Head of caudate nucleus (tissue), 42 donors: ENCODE data around the gene FAM83C.

ENCODE experiments used
- DNase-seq, 42 donors: peaks; one replicate each; pipeline versions ENCODE4 v3.0.0 to v3.0.0-alpha.2; 2020 to 2021; ENCODE audit warnings: mixed read lengths in 7 of 42
- intact Hi-C: fragments of 100-400 bp; cut with DNase I; formaldehyde crosslinking; loops from one replicate; pipeline ENCODE4 v1.15.0; 2022

The FAM83C gene

DNA sequence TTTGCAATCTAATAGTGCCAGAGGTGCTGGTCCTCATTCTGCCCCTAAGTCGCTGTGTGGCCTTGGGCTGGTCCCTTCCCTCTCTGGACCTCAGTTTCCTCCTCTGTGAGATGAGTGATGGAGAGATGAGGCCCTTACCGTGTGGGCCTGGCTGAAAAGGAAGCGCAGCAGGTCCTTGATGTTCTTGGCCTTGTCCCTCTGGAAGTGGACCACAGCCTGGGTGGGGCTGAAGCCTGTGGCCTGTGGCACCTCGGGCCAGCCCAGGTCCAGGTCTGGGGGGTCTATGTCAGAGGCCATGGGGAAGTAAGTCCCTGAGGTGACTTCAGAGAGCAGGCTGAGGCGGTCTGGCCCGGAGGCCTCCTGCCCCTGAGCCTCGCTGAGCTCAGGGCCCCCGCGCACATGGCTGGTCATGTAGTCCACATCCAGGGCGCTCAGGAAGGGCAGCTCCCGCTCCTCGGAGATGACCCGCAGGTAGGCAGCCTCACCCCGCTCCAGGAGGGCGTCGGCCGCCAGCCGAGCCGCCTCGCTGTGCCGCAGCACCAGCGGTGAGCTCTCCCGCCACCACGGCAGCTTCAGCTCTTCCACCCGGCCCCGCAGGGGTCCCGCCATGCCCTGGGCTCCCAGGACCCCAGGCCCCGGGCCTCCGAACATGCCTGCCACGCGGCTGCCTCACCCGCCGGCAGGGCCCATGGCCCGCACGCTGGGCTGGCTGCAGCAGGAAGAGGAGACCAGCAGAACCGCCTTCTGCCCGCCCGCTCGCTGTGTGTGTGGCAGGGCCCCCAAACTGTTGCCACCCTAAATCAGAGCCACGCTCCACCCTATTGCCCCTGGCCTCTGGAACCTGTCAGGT lies at the start of gene FAM83C:
Gene FAM83C, minus strand, starts transcription at position 772 of the 850 bp plus-strand sequence. Its CDS starts 121 bp downstream, at position 651.
- intact Hi-C loops: no loop called here
- DNase-seq: no peak

- intact Hi-C loops: no loop called here
- no peak for DNase-seq
These were observed 49.3 kb upstream of the FAM83C start for GRCh38 chr20:35341366-35342028.

- intact Hi-C loops: no loop called here
- DNase-seq: no peak
These were observed 48.2 kb upstream of the FAM83C start for GRCh38 chr20:35340436-35340835.

DNA sequence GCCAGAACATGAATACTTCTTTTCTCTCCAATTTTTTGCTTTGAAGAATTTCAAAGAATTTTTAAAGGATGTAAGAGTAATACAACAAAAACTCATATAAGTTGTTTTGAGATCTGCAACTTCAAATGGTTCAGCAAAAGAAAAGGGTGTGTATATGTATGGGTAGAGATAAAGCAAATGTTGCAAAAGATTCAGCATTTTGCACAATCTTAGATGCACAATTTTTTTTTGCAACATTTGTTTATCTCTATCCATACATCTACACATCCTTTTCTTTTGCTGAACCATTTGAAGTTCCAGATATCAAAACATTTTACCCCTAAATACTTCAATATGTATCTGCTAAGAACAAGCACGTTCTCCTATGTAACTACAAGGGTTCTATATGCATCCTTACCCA lies 47.4 kb upstream of the FAM83C start:
- DNase-seq: no peak
- intact Hi-C loops: no loop called here

DNA sequence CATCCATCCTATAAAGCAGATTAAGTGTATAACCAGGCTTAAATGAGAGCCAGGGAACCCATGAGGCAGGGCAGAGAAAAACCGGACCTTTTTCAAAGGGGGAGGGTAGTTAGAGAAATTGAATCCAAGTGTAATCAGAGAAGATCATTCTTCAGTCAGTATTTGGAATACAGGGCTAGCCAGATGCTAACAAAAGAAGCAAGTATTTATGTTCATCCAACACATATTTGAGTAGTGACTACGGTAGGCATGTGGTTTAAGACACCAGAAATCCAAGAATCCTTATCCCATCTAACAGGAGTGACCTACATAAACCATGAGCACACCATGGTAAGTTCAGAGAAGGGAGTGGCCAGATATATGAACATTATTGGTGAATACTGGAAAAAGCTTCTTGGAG lies 46.8 kb upstream of the FAM83C start:
- intact Hi-C loops: no loop called here
- no peak for DNase-seq

- no peak for DNase-seq
- intact Hi-C loops: no loop called here
These were observed 42.3 kb upstream of the FAM83C start for GRCh38 chr20:35334311-35335101.

- intact Hi-C loops: no loop called here
These were observed 41.4 kb upstream of the FAM83C start for GRCh38 chr20:35333606-35334005.

GRCh38 chr20:35332540-35333200 lies 40.4 kb upstream of the FAM83C start:
- DNase-seq: no peak
- intact Hi-C loops: no loop called here

More at GRCh38 chr20:35333606-35334005, 41.4 kb upstream of the FAM83C start:
- no peak for DNase-seq

- peak in 1 of 42 donors; percentile 55 for DNase-seq
These were observed 37.4 kb upstream of the FAM83C start for GRCh38 chr20:35329435-35330139.

DNA sequence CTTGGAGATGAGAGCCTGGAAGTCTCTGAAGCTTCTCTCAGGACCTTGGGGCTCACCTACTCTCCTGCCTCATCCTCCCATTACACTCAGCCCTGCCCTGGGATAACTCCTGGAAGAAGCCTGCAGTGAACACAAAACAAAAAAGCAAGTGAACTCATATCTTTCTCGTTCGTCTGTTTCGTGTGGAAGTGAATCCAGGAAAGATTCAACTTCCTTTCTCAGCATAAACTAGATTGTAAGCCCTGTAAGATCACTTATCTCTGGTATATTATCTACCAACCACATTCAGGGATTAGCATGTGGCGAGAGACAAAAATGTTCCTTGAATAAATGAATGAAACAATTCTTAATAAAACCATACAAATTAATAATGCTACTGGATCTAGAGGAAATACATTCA lies 36.5 kb upstream of the FAM83C start:
- intact Hi-C loops: no loop called here
- no peak for DNase-seq

More at GRCh38 chr20:35329435-35330139, 37.4 kb upstream of the FAM83C start:
- intact Hi-C loops: no loop called here

DNA sequence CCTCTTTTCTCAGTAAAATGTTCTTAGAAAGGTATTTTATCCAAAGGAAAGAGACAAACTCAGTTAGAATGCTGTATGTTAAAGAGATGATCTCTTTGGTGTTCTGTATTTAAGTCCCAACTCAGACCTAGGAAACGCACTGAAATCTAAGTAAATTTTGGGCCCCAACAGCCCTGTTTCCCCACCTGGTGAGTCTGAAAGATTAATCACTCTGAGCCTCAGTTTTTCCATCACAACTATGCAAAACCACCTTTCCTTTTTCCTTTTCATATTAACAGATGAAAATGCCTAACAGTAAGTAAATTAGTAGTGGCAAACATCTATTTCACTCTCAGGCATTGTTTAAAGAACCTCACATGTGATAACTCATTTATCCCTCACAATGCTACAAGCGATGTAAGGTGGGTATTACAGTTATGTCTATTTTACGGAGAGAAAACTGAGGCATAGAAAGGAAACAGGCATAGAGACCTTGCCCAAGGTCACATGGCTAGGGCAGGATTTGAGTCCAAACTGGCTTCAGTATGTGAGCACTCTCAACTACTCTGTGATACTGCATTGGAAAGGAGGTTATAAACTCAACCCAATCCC lies 36.0 kb upstream of the FAM83C start:
- no peak for DNase-seq
- intact Hi-C loops: no loop called here

DNA sequence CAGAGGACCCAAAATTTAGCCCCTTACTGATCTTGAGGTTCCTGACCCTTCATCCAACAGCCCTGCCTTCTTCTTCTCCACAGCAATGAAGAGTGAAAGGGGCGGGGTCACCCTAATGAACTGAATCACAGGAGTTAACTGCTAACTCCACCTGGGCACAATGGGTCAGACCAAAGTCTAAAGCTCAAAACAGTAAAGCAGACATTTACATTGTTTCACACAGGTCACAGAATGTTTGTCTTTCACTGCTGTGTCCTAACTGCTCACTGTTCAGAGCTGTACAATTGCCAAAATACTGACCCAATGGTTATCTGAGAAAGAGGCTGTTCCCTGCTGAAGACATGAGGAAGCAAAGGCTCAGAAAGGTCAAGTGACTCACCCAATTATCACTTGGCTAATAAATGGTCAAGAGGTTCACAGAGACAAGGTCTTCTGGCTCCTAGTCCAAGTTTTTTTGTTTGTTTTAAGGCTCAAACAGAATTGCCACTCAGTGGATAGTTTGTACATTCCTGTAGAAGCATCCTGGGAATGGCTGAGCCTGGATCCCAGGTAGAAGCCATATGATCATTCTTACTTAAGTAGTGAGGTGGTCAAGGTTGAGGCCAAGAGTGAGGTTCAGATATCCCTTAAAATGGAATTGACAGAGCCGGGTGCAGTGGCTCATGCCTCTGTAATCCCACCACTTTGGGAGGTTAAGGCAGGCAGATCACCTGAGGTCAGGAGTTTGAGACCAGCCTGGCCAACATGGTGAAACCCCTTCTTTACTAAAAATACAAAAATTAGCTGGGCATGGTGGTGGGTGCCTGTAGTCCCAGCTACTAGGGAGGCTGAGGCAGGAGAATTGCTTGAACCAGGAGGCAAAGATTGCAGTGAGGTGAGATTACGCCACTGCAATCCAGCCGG lies 35.1 kb upstream of the FAM83C start:
- no peak for DNase-seq
- intact Hi-C loops: no loop called here

DNA sequence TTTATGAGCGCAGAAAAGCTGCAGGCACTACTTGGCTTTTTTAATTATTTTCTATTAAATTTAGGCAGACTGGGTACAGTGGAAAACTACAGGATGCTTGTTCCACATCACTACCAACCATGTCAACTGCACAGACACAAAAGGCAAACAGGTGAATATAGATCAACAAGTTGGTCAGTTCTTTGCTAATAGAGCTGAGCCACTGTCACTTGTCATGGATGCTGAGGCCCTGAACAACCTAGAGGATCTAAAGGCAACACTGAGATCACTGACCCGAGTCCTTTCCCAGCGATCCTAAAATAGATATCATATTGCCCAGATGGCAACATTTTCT lies 34.5 kb upstream of the FAM83C start:
- DNase-seq: no peak
- intact Hi-C loops: no loop called here

DNA sequence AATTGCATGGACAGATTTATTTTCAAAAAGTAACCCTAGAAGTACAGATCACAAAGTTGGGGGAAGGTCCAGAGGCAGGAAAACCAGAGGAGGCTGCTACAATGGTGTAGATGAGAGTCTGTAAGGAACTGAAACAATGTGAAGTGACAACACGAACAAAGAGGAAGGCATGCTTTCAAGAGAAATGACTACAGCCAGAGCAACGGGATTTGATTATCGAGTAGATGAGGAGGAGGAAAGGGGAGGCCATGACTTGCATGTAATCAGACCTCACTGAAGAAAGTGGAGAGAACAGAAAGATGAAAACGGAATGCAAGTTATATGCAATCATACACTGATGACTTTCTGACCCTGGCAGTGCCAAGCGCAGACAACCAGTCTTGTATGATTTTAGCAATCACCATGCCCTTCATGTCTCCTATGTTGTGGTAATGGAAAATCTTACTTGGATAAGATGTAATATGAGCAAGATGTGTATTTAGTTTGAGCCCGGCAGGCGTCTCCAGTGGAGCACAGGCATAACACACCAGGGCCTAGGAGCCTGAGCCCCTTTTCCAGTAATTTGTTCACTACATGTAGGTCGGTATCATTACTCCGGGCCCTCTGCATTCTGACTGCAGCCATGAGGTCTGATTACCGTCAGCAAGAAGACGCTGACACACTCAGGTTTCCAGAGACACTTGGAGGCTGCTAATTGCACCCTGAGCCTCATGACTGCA lies 34.0 kb upstream of the FAM83C start:
- DNase-seq: peak in 11 of 42 donors; percentile 2 to 54 (median 21)
- intact Hi-C loops: no loop called here

DNA sequence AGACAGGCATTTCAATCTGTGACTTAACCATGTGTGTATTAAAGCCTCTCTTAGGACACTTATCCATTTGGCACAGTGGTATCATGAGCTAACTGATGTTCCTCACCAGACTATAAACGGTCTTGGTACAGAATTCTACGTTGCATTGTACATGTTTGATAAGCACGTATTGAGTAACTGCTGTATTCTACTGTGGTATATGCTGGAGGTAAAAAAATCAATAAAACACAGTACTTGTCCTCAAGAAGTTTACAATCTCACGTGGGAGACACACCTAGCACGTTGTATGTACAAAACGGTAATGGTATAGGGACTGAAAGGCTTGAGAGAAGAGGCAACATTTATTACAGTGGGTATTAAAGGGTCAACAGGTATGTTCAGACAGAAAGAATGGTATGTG lies 33.2 kb upstream of the FAM83C start:
- intact Hi-C loops: no loop called here
- no peak for DNase-seq

DNA sequence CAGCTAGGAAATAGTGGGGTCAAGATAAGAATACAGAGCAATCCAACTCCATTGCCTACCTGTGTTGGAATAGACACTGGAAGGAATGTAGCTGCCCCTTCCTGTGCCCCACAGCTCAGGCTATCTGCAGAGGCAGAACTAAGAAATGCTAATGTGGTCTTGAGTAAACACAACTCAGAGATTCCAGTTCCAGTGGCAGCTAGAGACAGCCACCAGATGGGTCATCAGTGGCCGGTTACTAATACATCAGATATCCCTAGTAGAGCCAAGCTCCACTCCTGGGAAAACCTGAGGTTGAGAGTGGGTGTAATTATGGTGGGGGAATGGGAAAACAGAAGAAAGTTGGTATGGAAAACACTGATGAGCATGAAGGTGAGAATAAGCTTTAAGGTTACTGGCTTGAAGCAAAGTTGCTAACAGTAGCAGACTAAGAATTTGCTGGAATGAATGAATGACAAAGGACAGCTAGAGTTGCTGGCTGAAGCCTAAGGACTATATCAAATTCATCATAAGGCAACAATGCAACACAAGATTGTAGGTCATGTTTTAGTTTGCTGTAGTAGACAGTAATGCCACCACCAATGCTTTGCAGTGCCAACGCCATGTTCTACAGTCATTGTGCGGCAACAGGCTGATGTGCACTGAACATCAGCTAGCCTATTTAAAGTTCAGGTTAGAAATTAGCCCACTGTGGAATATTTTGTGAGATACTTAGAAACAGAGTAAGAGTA lies 28.3 kb upstream of the FAM83C start:
- intact Hi-C loops: no loop called here
- no peak for DNase-seq
